ENCODE measurements around the gene THRB.

GRCh38 chr3:24123596-24123995 is 371.1 kb downstream of the THRB start:
- TF ChIP-seq CTCF (IDR thresholded peaks at IDR 0.05) (no peak), POLR2A (IDR thresholded peaks at IDR 0.05) (no peak)

All from esophagus squamous epithelium (tissue), 4 donors.